ENCODE data around the gene PCDHGB4.
"Not testable (repeated sequence)": the region's sequence is repeated elsewhere in the genome, so short reads cannot be mapped to it uniquely, and the experiment has no call there.

Gene PCDHGB4

DNA sequence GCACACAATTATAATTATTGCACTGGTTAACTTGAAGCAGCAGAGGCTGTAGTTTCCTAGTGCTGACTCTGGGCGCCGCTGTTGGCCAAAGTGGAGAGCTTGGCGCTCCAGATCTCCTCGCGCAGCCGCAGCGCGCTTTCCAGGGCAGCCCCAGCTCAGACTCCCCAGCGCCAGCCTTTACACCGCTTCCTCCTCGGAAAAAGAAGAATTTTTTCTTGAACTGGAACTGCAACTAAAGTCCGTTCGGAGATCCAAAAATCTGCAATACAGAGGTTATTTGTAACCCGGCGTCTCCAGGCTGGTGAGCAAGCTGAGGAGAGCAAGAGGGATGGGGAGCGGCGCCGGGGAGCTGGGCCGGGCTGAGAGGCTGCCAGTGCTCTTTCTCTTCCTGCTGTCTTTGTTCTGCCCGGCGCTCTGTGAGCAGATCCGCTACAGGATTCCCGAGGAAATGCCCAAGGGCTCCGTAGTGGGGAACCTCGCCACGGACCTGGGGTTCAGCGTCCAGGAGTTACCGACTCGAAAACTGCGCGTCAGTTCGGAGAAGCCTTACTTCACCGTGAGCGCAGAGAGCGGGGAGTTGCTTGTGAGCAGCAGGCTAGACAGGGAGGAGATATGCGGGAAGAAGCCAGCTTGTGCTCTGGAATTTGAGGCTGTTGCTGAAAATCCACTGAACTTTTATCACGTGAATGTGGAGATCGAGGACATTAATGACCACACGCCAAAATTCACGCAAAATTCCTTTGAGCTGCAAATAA lies at the start of gene PCDHGB4:
Gene PCDHGB4, plus strand, starts transcription at position 142 of the 755 bp plus-strand sequence. Its CDS starts 187 bp downstream, at position 329.
- DNase-seq: not testable (repeated sequence)

DNA sequence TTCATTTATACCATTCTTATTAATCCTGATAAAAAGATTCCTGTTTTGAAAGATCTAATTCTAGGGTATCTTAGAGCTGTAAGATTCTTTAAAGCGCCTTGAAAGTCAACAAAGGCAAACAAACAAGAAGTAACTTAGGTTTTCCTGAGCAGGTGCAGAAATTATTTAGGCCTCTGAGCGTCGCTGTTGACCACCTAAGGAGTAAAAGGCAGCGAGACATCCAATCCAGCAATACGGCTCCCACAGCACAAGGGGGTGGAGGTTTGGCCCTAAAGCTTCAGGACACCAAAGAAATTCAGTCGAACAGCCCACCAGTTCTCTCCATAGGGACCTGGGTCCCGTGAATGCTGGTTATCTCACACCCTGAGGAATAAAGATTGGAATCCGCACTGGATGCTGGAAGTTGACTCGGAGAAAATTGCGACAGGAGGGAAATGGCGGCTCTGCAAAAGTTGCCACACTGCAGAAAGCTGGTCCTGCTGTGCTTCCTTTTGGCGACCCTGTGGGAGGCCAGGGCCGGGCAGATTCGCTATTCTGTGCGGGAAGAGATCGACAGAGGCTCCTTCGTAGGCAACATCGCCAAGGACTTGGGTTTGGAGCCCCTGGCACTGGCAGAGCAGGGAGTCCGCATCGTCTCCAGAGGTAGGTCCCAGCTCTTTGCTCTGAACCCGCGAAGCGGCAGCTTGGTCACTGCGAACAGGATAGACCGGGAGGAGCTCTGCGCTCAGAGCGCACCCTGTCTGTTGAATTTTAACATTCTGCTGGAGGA lies 48.8 kb upstream of the PCDHGB4 start, which contains the start of gene PCDHGA2:
Gene PCDHGA2, plus strand, starts transcription at position 223 of the 769 bp plus-strand sequence.
- no peak for DNase-seq

DNA sequence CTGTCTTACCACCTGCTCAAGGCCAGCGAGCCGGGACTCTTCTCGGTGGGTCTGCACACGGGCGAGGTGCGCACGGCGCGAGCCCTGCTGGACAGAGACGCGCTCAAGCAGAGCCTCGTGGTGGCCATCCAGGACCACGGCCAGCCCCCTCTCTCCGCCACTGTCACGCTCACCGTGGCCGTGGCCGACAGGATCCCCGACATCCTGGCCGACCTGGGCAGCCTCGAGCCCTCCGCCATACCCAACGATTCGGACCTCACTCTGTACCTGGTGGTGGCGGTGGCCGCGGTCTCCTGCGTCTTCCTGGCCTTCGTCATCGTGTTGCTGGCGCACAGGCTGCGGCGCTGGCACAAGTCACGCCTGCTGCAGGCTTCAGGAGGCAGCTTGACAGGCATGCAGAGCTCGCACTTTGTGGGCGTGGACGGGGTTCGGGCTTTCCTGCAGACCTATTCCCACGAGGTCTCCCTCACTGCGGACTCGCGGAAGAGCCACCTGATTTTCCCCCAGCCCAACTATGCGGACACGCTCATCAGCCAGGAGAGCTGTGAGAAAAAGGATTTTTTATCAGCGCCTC lies 46.6 kb upstream of the PCDHGB4 start:
- not testable (repeated sequence) for DNase-seq

DNA sequence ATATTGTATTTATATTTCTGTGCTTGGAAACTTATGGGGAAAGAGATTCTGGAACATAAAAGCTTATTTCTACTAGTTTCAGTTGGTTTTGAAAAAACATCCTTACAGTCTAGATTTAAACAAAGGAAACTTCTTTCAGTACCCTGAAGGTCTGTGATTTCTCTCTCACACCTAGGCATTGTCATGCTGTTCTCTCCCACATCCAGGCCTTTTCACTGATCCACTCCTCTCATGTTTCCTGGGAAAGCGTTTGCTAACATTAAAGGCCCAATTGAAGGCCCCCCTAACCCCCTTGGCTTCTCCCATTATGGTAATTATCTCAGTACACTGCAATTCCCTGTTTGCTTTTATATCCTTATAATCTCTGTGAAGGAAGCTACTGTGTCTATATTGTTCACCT lies 44.7 kb upstream of the PCDHGB4 start:
- DNase-seq: no peak

DNA sequence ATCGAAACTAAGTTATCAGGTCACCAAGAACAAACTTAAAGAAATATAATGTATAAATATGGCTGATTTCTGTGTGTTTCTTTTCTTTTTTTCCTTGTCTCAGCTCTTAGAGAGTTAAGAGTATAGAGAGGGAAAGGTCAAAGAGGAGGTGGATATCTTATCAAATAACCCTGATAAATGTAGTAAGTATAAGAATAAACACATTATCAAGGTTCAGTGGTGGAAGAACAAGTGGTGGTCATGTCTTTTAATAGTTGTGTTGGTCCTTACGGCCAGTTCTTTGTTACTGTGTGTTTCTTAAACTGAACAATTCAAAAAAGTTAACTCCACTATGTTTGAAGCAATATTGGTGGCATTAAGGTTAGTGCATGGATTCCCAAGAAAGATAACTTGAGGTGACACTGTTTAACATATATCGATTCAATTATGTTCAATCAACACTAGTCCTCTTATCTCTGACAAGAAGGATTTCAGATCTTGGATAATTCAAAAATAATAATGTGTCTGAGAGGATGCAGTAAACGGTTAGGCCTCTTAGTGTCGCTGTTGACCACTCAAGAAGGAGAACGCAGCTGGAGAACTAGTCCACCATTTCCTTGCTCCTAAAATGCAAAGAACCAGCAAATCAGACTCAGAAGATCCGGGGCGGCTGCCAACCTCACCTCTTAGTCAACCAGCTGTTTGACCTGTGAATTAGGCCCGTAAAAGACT lies 44.1 kb upstream of the PCDHGB4 start, which contains the start of gene PCDHGA3:
Gene PCDHGA3, plus strand, starts transcription at position 588 of the 711 bp plus-strand sequence. CDS start 205 bp downstream, outside the sequence.
- no peak for DNase-seq

DNA sequence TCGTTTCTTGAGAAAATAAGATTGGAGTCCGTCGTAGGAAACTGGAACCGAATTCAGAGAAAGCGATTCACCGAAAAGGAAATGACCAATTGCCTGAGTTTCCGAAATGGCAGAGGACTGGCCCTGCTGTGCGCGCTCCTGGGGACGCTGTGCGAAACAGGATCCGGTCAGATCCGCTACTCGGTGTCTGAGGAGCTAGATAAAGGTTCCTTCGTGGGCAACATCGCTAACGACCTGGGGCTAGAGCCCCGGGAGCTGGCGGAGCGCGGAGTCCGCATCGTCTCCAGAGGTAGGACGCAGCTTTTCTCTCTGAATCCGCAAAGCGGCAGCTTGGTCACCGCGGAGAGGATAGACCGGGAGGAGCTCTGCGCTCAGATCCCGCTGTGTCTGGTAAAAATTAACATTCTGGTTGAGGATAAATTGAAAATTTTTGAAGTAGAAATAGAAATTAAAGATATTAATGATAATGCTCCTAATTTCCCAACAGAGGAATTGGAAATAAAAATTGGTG lies 43.5 kb upstream of the PCDHGB4 start:
- no peak for DNase-seq

DNA sequence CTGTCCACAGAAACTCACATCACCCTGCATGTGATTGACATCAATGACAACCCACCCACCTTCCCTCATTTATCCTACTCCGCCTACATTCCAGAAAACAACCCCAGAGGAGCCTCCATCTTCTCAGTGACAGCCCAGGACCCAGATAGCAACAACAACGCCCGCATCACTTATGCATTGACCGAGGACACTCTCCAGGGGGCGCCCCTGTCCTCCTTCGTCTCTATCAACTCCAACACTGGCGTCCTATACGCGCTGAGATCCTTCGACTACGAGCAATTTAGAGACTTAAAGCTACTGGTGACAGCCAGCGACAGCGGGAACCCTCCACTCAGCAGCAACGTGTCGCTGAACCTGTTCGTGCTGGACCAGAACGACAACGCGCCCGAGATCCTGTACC lies 42.2 kb upstream of the PCDHGB4 start:
- no peak for DNase-seq

DNA sequence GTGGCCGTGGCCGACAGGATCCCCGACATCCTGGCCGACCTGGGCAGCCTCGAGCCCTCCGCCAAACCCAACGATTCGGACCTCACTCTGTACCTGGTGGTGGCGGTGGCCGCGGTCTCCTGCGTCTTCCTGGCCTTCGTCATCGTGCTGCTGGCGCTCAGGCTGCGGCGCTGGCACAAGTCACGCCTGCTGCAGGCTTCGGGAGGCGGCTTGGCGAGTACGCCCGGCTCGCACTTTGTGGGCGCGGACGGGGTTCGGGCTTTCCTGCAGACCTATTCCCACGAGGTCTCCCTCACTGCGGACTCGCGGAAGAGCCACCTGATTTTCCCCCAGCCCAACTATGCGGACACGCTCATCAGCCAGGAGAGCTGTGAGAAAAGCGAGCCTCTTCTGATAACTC lies 41.5 kb upstream of the PCDHGB4 start:
- not testable (repeated sequence) for DNase-seq

DNA sequence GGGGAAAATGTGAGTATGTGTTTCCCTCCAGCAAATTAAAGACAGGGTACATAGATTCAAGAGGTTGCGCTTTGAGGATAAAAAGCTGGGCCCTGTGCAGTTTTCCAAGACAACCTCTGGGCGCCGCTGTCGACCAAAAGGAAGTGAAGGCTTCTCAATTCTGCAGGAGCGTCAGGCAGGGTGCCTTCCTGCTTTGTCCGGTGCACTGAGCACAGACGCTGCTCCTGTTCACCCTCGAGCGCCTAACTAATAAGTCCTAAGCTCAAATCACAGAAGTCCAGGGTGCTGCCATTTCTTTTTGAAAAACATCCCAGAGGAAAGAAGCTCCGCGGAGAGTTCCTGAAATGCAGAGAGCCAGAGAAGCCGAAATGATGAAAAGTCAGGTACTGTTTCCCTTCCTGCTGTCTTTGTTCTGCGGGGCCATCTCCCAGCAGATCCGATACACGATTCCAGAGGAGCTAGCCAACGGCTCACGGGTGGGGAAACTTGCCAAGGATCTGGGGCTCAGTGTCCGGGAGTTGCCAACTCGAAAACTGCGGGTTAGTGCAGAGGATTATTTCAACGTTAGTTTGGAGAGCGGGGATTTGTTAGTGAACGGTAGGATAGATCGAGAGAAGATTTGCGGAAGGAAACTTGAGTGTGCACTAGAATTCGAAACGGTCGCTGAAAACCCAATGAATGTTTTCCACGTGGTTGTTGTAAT lies 37.4 kb upstream of the PCDHGB4 start, which contains the start of gene PCDHGB1:
Gene PCDHGB1, plus strand, starts transcription at position 183 of the 703 bp plus-strand sequence. Its CDS starts 162 bp downstream, at position 345.
- no peak for DNase-seq

DNA sequence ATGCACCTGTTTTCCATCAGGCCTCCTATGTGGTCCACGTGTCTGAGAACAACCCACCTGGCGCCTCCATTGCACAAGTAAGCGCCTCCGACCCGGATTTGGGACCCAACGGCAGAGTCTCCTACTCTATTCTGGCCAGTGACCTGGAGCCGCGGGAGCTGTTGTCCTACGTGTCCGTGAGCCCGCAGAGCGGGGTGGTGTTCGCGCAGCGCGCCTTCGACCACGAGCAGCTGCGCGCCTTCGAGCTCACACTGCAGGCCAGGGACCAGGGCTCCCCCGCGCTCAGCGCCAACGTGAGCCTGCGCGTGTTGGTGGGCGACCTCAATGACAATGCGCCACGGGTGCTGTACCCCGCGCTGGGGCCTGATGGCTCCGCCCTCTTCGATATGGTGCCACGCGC lies 35.9 kb upstream of the PCDHGB4 start:
- DNase-seq: no peak

DNA sequence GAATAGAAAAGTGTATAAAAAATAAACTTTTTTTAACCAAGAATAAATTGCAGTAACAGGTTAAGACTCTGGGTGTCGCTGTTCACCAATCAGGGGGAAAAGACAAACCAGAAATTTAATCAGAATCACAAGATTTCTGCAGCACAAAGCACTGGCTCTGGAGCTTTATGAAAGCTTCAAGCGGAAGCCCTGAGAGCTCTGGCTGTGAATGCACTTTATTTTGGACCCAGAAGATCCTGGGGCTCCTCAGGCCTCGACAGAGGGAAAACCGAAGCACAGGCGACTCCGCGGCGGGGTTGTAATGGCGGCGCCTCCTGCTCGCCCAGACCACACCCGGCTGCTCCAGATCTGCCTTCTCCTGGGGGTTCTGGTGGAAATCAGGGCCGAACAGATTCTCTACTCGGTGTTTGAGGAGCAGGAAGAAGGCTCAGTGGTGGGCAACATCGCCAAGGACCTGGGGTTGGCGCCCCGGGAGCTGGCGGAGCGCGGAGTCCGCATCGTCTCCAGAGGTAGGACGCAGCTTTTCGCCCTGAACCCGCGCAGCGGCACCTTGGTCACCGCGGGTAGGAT lies 32.5 kb upstream of the PCDHGB4 start, which contains the start of gene PCDHGA4:
Gene PCDHGA4, plus strand, starts transcription at position 122 of the 570 bp plus-strand sequence. Its CDS starts 87 bp downstream, at position 209.
- no peak for DNase-seq

DNA sequence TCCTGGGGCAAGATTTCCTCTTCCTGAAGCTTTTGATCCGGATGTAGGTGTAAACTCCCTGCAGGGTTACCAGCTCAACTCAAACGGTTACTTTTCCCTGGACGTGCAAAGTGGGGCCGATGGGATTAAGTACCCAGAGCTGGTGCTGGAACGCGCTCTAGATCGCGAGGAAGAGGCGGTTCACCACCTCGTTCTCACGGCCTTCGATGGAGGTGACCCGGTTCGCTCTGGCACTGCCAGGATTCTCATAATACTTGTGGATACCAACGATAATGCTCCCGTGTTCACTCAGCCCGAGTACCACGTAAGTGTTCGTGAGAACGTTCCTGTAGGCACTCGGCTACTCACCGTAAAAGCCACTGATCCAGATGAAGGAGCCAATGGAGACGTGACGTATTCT lies 31.9 kb upstream of the PCDHGB4 start:
- DNase-seq: no peak

DNA sequence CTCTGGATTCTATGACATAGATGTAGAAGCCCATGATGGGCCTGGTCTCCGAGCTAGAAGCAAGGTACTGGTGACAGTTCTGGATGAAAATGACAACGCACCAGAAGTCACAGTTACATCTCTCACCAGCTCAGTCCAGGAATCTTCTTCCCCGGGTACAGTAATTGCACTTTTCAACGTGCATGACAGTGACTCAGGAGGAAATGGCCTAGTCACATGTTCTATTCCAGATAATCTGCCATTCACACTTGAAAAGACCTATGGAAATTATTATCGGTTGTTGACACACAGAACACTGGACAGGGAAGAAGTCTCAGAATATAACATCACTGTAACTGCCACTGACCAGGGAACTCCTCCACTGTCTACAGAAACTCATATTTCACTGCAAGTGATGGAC lies 31.4 kb upstream of the PCDHGB4 start:
- no peak for DNase-seq

DNA sequence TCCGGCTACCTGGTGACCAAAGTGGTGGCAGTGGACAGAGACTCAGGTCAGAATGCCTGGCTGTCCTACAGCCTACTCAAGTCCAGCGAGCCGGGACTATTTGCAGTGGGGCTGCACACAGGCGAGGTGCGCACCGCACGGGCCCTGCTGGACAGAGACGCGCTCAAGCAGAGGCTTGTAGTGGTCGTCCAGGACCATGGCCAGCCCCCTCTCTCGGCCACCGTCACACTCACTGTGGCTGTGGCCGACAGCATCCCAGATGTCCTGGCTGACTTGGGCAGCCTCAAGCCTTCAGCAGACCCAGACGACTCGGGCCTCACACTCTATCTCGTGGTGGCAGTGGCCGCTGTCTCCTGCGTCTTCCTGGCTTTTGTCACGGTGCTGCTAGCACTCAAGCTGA lies 30.5 kb upstream of the PCDHGB4 start:
- DNase-seq: no peak

DNA sequence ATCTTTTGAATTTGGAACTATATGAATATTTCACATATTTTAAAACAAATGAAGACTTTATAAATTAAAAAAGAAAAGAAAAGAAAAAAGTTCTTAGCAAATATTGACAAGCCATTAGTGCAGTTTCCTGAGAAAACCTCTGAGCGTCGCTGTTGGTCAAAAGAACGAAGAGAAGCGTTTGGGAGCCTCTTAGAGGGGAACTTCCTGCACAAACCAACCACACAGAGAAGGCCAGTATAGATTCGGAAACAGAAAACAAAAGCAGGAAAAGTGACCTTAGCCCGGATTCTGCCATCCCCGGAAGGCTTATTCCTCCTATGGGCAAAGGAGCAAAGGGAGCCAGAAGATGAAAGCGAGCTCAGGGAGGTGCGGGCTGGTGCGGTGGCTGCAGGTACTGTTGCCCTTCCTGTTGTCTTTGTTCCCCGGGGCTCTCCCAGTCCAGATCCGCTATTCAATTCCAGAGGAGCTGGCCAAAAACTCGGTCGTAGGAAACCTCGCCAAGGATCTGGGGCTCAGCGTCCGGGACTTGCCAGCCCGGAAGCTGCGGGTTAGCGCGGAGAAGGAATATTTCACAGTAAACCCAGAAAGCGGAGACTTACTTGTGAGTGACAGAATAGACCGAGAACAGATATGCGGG lies 27.6 kb upstream of the PCDHGB4 start, which contains the start of gene PCDHGB2:
Gene PCDHGB2, plus strand, starts transcription at position 205 of the 637 bp plus-strand sequence. Its CDS starts 142 bp downstream, at position 347.
- DNase-seq: no peak

DNA sequence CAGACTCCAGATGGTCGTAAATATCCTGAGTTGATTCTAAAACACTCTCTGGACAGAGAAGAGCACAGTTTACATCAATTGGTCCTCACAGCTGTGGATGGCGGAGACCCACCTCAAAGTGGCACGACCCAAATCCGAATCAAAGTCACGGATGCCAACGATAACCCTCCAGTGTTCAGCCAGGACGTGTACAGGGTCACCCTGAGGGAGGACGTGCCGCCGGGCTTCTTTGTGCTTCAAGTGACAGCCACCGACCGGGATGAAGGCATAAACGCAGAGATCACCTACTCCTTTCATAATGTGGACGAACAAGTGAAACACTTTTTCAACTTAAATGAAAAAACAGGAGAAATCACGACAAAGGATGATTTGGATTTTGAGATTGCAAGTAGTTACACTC lies 26.8 kb upstream of the PCDHGB4 start:
- DNase-seq: no peak

DNA sequence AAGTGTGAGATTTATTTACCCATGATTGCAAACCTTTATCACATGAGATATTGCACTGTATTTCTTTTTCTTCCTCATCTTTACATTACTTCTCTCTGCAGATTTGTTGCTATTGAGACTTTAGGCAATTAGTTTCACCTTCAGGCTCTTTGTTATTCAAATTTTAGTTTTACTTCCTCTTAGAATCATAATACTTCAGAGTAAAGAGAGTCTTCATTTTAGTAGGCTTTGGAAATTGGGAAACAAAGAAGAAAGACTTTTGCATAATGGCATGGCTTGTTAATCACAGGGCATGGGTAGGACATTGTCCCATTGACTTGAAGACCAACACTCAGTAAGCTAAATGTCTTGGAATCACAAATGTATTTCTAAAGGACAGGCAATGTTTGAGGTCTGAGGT lies 24.8 kb upstream of the PCDHGB4 start:
- DNase-seq: no peak

DNA sequence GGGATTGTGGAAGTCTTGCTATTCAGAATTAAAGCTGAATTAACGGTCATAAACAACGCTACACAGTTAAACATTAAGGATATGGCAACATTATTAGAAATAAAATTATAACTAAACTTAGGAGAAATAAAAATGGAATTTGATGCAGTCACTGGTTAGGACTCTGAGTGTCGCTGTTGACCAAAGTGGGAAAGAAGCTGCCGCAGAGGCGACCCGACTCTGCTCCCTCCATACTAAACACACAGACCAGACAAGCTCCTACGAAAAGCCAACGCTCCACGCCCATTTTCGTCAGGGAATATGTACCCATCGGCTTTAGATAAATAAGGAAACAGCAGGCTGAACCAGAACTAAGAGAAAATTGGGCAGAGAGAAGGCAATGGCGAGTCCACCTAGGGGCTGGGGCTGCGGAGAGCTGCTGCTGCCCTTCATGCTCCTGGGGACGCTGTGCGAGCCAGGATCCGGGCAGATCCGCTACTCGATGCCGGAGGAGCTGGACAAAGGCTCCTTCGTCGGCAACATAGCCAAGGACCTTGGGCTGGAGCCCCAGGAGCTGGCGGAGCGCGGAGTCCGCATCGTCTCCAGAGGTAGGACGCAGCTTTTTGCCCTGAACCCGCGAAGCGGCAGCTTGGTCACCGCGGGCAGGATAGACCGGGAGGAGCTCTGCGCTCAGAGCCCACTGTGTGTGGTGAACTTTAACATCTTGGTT lies 23.4 kb upstream of the PCDHGB4 start, which contains the start of gene PCDHGA5:
Gene PCDHGA5, plus strand, starts transcription at position 211 of the 709 bp plus-strand sequence. Its CDS starts 169 bp downstream, at position 380.
- DNase-seq: no peak

DNA sequence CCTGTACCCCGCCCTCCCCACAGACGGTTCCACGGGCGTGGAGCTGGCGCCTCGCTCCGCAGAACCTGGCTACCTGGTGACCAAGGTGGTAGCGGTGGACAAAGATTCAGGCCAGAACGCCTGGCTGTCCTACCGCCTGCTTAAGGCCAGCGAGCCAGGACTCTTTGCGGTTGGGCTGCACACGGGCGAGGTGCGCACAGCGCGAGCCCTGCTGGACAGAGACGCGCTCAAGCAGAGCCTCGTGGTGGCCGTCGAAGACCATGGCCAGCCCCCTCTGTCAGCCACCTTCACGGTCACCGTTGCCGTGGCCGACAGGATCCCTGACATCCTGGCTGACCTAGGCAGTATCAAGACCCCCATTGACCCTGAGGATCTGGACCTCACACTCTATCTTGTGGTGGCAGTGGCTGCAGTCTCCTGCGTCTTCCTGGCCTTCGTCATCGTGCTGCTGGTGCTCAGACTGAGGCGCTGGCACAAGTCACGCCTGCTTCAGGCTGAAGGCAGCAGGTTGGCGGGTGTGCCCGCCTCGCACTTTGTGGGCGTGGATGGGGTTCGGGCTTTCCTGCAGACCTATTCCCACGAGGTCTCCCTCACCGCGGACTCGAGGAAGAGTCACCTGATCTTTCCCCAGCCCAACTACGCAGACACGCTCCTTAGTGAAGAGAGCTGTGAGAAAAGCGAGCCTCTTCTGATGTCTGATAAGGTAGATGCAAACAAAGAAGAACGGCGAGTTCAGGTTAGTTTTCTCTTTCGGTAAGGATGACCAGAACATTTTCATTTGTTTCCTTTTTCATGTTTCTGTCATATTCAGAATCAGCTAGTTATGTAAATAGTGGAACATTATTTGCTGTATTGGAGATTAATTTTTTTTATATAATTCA lies 21.2 kb upstream of the PCDHGB4 start:
- DNase-seq: no peak
